GM19397 (cell line): ENCODE results near the gene KIF26B.
A peak's percentile ranks its signal among the peaks of the same experiment; 100 is the strongest.

Experiments used
- ATAC-seq: cut with Tn5 transposase; IDR thresholded peaks from one replicate; pipeline ENCODE4 v1.9.1; 2021; ENCODE audit warnings: mild to moderate bottlenecking, moderate library complexity; ENCODE audit not compliant: unreplicated experiment

Gene KIF26B

DNA sequence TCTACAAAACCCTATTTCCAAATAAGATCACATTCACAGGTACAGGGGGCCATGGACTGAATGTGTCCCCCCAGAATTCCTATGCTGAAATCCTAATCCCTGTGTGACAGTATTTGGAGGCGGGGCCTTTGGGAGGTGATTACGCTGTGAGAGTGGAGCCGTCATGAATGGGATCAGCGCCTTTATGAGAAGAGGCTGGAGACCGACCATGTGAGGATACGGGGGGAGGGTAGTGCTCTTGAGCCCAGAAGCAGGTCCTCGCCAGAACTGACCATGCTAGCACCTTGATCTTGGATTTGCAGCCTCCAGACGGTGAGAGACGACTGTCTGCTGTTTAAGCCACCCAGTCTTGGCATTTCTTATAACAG lies 23.8 kb upstream of the KIF26B start:
- no peak for ATAC-seq

DNA sequence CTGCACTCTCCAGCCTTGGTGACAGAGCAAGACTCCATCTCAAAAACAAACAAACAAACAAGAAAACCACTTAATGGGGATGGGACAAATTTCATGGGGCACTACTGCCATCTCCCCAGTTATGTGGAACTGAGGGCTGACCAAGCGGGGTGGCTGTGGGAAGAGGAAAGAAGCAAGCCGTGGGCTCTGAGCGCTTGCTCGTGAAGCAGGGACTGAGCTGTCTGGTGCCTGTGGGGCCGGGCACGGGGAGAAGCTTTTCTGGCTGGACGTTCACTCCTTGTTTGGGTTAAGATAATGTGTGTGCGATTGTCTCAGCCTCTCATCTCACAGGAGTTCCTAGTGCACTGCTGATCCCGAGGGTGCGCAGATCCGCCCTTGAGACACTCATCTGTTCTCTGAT lies 22.0 kb upstream of the KIF26B start:
- no peak for ATAC-seq

DNA sequence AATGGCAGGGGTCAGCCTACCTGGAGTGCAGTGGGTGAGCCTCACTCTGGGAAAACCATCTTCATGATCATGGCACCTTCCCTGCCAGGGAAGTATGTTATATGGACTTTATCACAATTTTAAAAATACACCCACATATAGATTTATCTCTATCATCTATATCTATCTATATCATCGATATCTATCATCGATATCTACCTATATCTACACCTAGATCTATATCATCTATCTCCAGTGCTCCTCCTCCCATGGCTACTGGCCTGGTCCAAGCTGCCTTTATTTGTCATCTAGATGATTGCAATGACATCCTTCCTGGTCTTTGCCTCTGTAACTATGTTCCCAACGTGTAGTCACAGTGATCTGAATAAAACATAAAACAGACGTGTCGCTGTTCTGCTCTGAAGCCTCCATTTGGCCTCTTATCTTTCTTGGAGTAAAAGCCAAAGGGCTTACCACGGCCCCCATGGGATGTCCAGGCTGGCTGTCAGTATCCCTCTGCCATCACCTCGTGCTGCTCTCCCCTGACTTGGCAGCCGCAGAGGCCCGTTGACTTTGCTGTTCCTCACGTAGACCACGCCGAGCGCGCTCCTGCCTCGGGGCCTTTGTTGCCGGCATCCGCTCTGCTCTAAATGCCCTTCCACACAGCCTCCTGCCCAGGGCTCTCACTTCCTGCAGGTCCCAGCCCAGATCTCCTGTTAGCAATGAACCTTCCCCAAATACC lies 20.6 kb upstream of the KIF26B start:
- no peak for ATAC-seq

DNA sequence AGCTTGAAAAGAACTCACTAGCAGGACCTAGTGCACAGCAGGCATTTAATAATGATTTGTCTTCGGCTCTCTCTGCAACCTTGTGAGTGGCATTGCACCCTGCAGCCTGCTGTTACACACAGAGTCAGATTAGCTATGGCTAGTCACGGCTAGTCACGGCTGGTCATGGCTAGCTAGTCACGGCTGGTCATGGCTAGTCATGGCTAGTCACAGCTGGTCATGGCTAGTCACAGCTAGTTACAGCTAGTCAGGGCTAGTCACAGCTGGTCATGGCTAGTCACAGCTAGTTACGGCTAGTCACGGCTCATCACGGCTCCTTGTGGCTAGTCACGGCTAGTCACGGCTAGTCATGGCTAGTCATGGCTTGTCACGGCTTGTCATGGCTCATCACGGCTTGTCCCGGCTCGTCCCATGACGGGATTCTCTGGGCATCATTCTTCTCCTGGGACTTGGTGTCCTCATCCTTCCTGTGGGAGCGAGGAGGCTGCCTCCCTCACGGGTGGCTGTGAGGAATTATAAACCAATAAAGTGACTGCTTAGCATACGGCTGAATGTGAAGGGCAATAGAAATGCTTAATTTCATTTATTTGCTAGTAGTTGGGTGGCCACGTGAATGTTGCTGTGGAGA lies 12.5 kb upstream of the KIF26B start:
- no peak for ATAC-seq

DNA sequence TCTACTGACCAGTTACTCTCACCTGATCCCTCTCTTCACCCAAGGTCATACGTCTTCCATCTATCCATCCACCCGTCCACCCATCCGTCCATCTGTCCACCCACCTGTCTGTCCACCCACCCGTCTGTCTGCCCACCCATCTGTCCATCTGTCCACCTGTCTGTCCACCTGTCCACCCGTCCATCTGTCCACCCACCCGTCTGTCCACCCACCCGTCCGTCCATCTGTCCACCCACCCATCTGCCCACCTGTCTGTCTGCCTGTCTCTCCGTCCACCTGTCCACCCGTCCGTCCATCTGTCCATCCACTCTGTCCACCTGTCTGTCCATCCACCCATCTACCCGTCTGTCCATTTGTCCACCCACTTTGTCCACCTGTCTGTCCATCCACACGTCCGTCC lies 11.8 kb upstream of the KIF26B start:
- no peak for ATAC-seq

DNA sequence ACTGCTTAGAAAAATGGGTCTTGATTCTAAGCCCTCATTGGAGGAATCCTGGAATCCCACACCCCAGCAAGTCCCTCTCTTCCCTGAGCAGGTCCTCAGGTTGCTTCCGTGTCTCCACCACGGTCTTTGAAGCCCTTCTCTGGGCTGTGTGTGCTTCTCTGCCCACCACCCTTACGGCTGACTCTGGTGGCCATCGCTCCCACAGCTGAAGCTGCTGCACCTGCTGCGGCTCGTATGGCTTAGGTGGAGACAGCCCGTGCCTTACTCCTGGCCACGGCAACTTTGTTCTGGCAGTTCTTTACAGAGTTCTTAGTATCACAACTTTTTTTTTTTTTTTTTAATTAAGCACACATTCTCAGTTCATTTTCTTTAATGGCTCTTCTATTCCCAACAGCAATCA lies 10.9 kb upstream of the KIF26B start:
- no peak for ATAC-seq

DNA sequence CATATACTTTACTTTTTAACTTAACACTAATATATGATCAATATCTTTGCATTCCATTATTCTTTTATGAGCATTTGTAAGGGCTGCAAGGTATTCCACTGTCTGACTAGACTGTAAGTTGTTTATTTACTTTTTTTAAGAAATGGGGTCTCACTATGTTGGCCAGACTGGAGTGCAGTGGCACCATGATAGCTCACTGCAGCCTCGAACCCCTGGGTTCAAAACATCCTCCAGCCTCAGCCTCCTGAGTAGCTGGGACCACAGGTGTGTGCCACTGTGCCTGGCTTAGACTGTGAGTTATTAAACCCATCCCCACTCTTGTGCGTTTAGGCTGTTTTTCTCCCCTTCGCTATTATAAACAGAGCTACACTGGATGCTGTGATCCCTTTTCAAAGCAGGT lies 6.7 kb upstream of the KIF26B start:
- ATAC-seq, result no peak

DNA sequence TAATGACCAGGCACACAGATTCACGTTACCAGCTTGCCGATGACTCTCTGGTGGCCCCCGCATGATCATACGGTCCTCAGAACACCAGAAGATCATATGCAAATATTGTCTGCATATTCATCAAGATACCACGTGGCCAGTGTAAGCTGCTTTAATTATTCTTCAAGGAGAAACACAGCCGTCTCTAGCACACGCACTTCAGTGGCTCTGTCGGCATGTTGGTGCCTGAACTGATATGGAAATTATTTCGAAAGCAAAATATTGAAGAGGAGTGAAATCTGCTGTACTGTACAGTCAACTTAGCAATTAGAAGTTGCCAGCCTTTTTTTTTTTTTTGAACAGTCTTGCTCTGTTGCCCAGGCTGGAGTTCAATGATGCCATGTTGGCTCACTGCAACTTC lies 5.9 kb upstream of the KIF26B start:
- no peak for ATAC-seq

DNA sequence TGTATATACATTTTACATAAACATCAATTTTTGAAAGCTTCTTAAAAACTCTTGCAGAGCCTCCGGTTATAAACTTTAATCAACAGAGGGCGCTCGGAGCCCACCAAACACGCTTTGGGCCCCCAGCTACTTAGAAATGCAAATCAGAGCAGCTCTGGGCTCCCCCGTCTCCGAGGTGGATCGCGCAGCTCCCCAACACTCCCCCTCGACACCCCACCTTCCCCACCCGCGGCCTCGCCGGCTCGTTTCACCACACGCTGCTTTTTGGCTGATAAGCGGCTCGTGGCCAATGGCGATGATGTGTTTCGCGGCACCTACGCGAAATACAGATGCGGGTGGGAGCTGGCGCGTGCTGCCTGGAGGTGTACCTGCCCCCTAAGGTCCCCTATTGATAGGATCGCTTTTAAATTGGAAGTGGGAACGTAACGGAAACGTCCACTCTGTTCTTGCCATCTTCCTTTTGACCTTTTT lies 1.7 kb upstream of the KIF26B start:
- no peak for ATAC-seq

DNA sequence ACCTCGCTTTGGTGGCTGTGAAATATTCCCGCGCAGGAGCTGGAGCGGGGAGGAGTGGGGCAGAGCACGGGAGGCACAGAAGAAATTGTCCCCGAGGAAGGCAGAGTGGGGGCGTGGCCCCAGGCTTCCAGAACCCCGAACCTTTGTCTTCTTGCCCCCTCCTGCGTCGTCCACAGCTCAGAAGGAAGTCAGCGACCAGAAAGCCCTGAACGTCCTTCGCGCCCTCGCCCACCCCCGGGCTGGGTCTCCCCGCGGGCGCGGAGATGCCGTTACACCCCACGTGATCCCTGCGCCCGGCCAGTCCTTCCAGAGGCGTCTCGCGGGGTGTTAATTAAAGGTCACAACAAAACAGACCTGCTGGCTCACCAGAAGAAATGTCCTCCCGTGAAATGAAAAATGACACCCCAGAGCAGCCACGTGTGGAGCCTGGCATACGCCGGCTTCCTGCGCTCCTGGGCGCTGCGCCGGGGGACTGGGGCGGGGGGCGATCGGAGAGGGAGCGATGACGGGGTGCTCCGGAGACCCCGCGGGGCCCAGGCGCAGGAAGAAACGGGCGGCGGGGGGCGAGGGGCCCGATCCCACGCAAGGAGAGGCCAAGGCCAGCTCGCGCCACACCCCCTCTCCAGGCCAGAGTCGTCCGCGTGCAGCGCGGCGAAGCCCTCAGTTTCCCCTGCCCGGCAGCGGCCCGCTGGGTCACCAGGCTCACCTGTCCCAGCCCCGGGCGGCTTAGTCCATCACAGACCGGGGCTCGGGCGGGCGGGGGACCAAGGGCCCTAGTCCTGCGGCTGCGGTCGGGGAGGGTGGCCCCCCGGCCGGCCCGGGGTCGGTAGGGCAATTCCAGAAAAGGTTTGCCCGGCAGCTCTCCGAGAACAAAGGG lies 995 bp upstream of the KIF26B start:
- no peak for ATAC-seq

DNA sequence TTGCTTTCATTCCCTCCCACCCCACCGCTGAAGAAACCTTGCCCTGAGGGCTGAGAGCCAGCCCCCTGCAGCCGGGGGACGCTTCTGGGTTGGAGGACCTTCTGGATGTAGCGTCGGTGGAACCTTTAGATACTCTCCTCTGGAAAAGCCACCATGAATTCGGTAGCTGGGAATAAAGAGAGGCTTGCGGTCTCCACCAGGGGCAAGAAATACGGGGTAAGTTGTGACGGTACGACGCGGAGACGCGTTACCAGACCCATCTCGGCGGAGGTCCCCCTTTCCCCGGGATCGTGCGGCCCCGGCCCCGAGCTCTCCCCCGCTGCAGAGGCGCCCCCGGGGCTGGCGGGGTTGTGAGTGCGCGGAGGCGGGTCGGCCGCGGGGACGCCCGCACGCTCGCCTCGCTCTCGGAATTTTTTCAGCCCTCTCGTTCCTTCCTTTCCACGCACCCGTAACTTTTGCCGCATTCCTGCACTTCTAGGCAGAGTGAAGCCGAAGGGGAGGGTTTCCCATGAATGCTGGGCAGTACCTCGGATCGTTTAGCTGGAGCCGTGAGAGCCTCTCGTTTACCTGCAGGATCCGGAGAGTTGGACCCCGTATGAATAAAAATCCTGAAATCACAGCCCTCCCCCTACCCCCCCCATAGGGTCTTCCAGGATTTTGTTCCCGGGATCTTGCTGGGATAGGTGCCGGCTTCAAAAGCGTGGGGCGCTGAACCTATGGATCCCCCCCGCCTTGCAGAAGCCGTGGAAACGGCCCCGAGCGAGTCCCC lies 671 bp downstream of the KIF26B start:
- no peak for ATAC-seq

DNA sequence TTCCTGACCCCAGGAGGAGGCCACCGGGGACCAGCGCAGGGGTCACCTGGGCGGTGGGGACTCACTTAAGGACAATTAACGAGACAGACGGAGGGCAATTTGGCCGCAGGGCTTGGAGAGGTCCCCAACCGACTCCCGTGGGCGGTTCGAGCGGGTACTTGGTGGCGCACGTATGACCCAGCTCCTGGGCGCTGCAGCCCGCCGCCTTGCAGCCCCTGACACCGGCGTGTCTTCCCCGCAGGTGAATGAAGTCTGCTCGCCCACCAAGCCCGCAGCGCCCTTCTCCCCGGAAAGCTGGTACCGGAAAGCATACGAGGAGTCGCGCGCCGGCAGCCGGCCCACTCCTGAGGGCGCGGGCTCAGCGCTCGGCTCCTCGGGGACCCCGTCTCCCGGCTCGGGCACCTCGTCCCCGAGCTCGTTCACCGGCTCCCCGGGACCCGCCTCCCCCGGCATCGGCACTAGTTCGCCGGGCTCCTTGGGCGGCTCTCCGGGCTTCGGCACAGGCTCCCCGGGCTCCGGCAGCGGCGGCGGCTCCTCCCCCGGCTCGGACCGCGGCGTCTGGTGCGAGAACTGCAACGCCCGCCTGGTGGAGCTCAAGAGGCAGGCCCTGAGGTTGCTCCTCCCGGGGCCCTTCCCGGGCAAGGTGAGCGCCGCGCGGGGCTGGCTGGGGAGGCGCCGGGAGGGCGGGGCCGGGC lies 1.4 kb downstream of the KIF26B start:
- ATAC-seq, result peak; percentile 91

DNA sequence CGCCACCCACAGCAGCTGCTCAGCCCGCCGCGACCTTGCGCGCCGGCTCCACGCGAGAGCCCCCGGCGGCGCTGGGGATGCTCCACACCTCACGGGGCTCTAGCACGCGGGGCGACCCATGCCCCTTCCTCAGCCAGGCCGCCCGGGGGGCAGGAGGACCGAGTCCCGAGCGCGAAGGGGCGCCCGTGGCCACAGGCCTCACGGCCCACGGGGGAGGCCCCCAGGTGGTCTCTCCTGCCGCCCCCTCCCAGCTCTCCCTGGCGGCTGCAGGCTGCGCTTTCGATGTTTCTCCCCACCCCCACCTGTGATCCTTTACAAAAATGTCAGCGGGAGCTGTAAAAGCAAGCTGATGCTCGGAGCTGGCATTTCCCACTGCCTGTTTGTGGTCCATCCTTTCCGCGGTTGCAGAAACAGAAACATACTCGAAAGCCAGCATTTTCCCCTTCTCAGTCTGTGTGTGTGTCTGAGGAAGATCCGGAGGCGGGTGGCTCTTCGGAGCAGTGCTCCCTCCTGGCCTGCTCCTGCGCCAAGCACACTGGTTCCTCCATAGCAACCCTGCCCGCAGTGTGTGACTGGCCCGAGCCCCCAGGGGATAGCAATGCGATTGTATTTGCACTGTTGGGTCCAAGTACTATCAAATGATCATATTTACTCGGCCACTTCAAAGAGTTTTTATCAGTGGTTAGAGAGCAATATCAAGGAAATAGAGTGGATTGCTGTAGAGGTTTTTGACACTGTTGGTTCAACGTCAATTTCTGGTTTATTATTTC lies 2.1 kb downstream of the KIF26B start:
- ATAC-seq, result no peak

DNA sequence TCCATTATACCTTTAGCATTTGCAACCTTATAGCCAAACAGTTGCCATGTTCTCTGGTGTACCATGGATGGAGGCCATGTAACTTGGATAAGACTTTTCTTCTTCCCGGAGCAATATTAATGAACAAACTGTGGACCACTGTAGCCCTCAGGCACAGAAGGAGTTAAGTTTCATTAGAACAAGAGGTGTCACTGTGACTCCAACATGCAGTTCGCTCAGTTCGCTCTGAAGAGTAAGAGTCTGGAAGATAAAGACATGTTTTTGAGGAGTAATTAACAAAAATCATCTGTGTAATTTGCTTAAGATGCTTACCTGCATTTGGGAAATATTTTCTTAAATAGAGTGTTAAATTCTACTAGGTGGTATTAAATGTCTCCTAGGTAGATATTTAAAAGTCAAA lies 4.1 kb downstream of the KIF26B start:
- ATAC-seq, result no peak

DNA sequence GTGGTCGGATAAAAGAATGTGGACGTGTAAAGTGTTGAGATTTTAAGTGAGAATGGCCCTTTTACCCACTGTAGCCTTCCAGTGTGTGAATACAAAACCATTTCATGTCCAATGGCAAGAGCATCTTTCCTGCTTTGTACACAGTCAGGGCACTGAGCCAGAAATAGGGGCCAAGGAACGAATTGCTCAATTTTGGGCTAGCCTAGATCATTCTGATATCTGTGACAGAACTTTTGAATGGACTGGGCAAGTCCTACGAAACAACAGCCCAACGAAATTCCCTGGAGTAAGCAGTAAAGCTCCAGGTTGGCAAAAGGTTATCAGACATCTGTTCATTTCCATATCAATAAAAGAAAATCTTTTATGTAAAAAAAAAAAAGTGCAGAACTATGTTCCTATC lies 5.5 kb downstream of the KIF26B start:
- no peak for ATAC-seq

DNA sequence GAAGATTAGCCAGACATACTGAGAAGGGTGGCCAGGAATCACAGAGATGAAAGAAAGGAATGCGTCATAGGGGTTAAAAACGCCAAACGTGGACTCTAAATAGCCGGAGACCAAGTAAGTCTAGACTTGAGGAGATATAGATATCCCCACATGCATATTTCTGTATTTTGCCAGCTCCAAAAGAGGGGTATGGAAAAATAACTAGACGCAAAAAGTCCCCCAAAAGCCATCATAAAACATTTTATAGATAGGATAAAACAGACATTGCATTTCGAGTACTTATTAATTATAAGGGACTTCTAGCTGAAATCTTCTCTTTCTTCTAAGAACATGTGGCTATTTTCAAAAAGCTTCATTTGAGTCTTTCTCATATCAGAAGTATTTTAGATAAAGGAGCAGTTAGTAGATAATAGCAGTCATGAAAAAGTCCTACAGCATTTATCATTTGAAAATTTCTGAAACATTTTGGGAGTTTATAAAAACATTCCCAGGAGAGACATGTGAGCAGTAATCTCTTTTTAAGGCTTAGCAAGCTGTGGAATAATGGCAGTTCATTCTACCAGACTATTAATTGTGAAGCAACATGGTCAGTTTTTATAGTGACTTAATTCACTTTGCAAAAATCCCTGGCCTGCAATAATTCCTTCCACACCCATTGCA lies 6.1 kb downstream of the KIF26B start:
- ATAC-seq, result no peak

DNA sequence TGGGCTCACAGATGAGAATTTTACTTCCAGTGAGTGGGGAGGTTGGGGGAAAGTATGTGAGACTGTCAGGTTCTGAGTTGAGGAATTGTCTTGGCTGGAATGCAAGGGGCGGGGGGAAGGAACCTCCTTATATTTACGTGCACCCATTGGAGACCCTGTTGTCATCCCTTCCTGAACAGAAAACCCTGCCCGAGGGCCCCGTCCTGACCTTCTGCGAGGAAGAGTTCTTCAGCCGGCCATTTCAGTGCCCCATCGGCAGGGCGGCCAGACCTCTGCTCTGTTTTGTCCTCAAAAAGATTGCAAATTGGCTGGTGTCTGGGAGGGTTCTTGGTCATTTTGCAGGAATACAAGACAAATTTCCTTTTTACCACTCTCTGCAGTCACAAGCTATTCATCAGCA lies 7.1 kb downstream of the KIF26B start:
- no peak for ATAC-seq

DNA sequence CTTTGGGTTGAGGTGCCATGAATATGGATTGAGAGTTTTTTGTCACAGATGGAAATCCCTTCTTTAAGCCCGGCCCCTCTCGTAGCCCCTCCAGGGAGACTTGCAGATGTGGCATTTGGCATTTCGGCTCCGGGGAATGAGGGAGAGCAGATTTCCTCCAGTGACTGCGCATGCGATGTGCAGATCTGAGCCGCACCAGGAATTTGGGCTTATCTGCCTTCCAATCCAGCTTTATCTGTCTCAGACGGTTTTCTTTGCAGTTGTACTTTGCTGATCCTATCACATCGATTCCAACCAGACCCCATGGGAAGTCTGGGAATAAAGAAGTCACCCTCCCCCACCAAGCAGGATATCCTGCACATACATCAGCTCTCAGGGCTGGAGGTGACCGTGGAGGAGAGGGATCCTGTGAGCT lies 11.7 kb downstream of the KIF26B start:
- no peak for ATAC-seq

DNA sequence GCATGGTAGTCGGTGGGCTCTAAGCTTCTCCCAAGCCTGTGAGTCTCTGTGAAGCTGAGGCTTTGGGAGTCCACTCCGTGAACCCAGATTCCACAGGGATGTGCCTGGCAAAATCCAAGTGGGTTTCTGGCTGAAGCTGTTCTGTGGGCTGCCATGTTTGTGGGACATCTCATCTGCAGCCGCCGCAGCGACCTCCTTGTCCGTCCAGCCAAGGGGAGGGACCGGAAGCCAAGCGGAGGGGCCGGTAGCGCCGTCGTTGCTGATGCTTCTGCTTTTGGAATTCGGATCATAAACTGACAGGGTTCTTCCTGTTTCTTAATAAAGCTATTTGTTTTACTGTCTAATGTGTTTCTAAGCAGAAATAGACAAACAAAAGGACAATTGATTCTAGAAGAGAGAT lies 13.3 kb downstream of the KIF26B start:
- no peak for ATAC-seq
